Fibroblast of villous mesenchyme (primary cell): ENCODE data around the gene ADAM19. TPM values are rescaled to one million over a fixed set of nuclear protein-coding genes. Genes with fewer than 3 reads are reported as not detected.
"Not testable (repeated sequence)": the region's sequence is repeated elsewhere in the genome, so short reads cannot be mapped to it uniquely, and the experiment has no call there.

Source experiments
- DNase-seq: peaks from one replicate; pipeline ENCODE4 v3.0.0-alpha.2; 2010; ENCODE audit warnings: low read depth
- H3K4me3 ChIP-seq: 2 replicates; pipeline ENCODE4 v1.5.1; 2011; ENCODE audit warnings: low read depth, mild to moderate bottlenecking, low read length
- CTCF ChIP-seq: IDR thresholded peaks from 2 replicates; pipeline ENCODE4 v1.5.1; 2012; ENCODE audit warnings: low read depth, mild to moderate bottlenecking, low read length; ENCODE audit not compliant: insufficient read depth
- small RNA-seq: library from RNA; depleted of rRNA; stranded (forward); fragments of <200 nt; gene quantifications from one replicate; pipeline ENCODE3, GENCODE V24; 2012
- total RNA-seq: library from RNA; depleted of rRNA; stranded (reverse); fragments of >200 nt; gene quantifications from 2 replicates; pipeline ENCODE4 v1.2.3, GENCODE V29; 2012

Gene ADAM19
- total RNA-seq, 1 donor, result 89.8 TPM

- H3K4me3 ChIP-seq, result no peak overlapping the region
- TF ChIP-seq CTCF, result no peak
- DNase-seq, result no peak
Measured at GRCh38 chr5:157444224-157444623, 131.4 kb downstream of the ADAM19 start.

- TF ChIP-seq CTCF, result no peak
- no peak for DNase-seq
- H3K4me3 ChIP-seq, result no peak overlapping the region
Measured at GRCh38 chr5:157443041-157443549, 132.5 kb downstream of the ADAM19 start.

- H3K4me3 ChIP-seq, result no peak overlapping the region
- no peak for DNase-seq
- TF ChIP-seq CTCF, result no peak
Measured at GRCh38 chr5:157434096-157434495, 141.5 kb downstream of the ADAM19 start.

- no peak overlapping the region for H3K4me3 ChIP-seq
- TF ChIP-seq CTCF, result peak; percentile 57
- peak; percentile 69 for DNase-seq
Measured at GRCh38 chr5:157431544-157432200, 143.9 kb downstream of the ADAM19 start.

- not testable (repeated sequence) for H3K4me3 ChIP-seq, DNase-seq
Measured at GRCh38 chr5:157429920-157430319, 145.7 kb downstream of the ADAM19 start.

Small RNA genes lying within 50 kb of the gene (small RNA-seq; reads per million reads assigned to genes)
- not detected for gene RNU6-390P

Other genes starting within 250 kb of the ADAM19 start
- 1.7 and 2.3 TPM in 2 replicates for gene NIPAL4, start 115.6 kb downstream of the ADAM19 start, total RNA-seq
- gene SOX30, start 76.7 kb upstream of the ADAM19 start, total RNA-seq, result under 0.01 TPM in 1 of 2 replicates, not detected in the other
- not detected in 2 replicates for gene C5orf52, start 95.8 kb upstream of the ADAM19 start, total RNA-seq
- 18.4 and 21.6 TPM in 2 replicates for gene THG1L, start 155.6 kb upstream of the ADAM19 start, total RNA-seq
- 4.5 and 5.6 TPM in 2 replicates for gene LSM11, start 167.9 kb upstream of the ADAM19 start, total RNA-seq